NCI-H510A treated with DMSO at 0.1 percent for 48 hours (cell line): ENCODE measurements around the gene CDK5R2.

Experiments
- DNase-seq: peaks from one replicate; lab custom pipeline; 2025; lab: John Stamatoyannopoulos, UW

Gene CDK5R2

DNA sequence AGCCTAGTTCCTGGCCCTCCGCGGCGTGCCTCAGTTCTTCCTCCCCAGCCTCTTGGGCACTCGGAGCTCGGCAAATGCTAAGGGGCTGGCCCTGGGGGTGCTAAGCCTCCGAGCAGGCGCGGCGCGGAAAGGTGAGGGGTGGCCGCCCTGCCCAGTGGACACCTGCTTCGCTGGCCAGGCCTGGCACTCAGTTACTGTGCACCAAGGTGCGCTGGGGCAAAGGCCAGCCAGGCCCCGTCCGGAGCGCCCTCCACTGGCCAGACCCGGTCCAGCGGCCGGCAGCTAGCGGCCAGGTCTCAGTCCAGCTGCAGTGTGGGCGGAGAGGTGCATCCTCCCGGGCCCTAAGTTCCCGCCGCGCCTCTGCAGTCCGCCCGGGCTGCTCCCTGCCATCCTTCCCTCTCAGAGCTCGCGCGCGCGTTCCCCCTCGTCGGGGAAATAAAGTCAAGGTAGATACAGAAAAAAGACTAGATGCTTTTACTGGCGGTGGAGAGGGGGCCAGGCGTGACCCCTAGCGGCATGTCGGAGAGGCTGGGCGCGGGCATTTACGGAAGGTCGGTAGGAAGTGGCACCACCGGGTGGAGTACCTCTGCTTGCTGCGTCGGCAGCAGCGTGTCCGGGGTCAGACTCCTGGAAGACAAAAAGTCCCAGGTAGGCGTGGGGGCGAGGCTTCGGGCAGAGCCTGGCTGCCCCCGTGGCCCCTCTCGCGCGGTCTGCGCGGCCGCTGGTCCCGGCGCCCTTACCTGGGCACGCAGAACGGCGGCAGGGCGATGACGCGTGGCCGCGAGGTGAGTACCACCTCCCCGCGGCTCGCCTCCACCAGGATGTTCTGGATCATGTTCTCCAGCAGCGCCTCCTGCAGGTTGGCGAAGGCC, 43.2 kb downstream of the CDK5R2 start:
- DNase-seq = peak; percentile 93

DNA sequence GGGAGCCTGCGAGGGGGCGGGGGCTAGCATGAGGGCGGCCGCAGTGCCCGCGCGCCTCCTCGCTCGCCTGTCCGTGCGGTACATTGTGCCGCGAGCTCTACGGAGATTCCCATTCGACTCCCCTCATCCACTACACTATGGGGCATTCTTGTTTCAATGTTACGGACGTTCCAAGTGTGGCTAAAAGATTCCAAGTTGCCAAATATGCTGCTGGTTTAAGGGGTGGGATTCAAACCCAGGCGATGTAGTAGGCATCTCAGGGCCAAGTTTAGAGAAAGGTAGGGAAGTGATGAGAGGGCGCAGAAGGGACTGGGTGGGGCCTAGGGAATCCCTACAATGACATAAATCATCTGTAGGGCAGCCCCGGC, 43.8 kb downstream of the CDK5R2 start:
- DNase-seq = peak; percentile 68

DNA sequence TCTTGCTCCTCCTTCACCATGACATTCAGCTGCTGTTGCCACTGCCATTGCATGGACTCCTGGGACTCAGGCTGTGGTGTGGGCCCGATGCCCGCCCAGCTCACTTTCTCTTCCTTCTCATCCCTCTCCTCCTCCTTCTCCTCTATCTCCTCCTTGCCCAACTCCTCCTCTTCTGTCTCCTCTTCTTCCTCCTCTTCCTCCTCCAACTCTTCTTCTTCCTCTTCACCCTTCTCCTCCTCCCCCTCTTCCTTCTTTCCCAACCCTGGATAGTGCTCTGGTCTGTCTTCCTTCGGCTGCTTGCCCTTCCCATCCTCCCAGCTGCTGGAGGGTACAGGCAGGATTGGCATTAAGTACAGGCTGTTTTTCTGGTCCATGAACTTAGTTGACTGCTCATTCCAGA, 44.5 kb downstream of the CDK5R2 start:
- DNase-seq = no peak

DNA sequence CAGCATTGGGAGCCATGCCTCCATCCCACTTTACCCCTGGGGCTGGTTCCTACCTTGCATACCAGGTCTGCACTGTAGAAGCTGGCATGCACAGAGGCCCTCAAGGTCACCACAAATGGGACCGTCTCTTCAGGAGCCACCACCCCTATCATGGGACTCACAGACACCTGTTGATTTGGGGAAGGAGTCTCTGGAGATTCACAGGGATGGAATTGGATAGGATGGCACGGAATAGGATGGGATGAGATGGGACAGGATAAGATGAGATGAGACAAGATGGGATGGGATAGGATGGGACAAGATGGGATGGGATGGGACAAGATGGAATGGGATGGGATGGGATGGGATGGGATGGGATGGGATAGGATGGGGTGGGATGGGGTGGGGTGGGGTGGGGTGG, 49.8 kb downstream of the CDK5R2 start:
- no peak for DNase-seq

GRCh38 chr2:219010162-219010756, 50.8 kb downstream of the CDK5R2 start:
- no peak for DNase-seq

DNA sequence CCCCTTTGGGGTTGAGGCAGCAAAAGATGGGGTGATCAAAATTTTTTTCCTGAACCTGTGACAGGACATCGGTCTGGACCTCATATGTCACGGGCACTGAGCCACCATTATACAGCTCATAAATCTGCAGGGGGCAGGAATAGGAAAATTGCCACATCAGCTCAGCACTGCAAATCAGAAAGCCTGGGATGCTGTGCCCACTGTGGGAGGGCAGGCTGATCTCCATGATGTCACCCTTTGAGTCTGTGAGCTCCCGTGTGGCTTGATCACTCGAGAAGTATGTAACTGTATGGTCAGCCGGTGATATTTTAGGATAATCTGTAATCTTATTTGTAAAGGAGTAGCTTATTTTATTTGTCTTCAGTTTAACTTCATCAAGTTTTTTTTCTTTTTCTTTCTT, 51.4 kb downstream of the CDK5R2 start:
- no peak for DNase-seq
